ENCODE measurements around the gene OR1D2. TPM values are rescaled to one million over a fixed set of nuclear protein-coding genes. Genes with fewer than 3 reads are reported as not detected.

Gene OR1D2
- total RNA-seq, 6 donors from 2014 or later, result not detected

DNA sequence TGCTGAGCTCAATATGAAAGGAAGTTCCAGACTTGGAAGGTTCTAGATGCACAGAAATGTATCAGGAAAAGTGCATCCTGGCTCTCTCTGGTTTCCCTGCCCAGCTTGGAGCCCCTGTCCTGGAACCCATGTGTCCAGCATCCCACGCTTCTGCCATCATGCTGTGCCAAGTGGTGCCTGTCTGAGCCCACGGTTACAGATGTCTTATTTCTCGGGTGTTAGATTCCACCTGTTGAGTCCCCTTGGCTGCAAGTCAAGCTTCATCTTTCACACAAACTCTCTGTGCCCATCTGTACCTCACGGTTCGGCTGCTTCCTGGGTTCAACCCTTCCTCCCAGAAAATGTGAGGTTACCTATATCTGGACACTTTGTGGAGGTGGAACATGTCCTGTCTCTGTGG, 63.3 kb downstream of the OR1D2 start:
- Histone ChIP-seq H3K27me3 (no peaks in the 10 kb centered on the region), H3K4me3 (no peak overlapping the region), H3K36me3 (no peaks in the 10 kb centered on the region), H3K9me3 (peaks cover 0 to 14% (median 8%) of the 10 kb centered on the region in 4 donors), H3K27ac (no peak overlapping the region), H3K4me1 (no peaks in the 10 kb centered on the region)
- TF ChIP-seq, protein P1, sequence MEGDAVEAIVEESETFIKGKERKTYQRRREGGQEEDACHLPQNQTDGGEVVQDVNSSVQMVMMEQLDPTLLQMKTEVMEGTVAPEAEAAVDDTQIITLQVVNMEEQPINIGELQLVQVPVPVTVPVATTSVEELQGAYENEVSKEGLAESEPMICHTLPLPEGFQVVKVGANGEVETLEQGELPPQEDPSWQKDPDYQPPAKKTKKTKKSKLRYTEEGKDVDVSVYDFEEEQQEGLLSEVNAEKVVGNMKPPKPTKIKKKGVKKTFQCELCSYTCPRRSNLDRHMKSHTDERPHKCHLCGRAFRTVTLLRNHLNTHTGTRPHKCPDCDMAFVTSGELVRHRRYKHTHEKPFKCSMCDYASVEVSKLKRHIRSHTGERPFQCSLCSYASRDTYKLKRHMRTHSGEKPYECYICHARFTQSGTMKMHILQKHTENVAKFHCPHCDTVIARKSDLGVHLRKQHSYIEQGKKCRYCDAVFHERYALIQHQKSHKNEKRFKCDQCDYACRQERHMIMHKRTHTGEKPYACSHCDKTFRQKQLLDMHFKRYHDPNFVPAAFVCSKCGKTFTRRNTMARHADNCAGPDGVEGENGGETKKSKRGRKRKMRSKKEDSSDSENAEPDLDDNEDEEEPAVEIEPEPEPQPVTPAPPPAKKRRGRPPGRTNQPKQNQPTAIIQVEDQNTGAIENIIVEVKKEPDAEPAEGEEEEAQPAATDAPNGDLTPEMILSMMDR (IDR thresholded peaks at IDR 0.05), result no peak
- TF ChIP-seq EP300 (IDR thresholded peaks at IDR 0.05), result no peak
- no peak for TF ChIP-seq POLR2AphosphoS5 (IDR thresholded peaks at IDR 0.05)
- TF ChIP-seq POLR2A (IDR thresholded peaks at IDR 0.05), result no peak
- ATAC-seq (ENCODE audit: low FRiP score in 2 of 2) (no peak), DNase-seq (no peak)
- 80 to 85% methylated on average over 3 to 5 of the region's 5 CpGs for WGBS, 2 donors

DNA sequence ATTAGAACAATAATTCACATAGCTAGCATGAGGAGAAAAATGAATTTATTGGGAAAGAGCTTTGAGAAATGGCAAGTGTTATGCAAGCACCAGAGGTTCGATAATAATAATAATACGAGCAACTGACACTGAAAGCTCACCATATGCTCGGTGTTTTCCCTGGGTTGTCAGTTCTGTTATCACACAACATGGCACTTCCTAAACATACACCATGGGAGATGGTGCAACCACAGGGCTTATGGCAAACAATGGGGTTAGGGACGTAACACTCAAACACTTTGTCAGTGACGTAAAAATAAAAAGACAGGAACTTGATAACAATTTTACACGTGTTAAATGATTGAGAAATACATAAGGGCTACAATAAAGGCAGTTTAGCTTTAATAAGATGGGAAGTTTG, 64.5 kb downstream of the OR1D2 start:
- WGBS, 2 donors, result 22 to 25% methylated on average over 6 of the region's 6 CpGs
- H3K4me1 ChIP-seq, result no peaks in the 10 kb centered on the region
- TF ChIP-seq, protein P1 (IDR thresholded peaks at IDR 0.05), result no peak
- TF ChIP-seq POLR2A (IDR thresholded peaks at IDR 0.05) (no peak), POLR2AphosphoS5 (IDR thresholded peaks at IDR 0.05) (no peak), EP300 (IDR thresholded peaks at IDR 0.05) (no peak)
- no peaks in the 10 kb centered on the region for H3K36me3 ChIP-seq
- ATAC-seq (ENCODE audit: low FRiP score in 2 of 2) (no peak), DNase-seq (no peak)
- H3K4me3 ChIP-seq, result no peak overlapping the region
- H3K9me3 ChIP-seq, result peaks cover 0 to 14% (median 8%) of the 10 kb centered on the region in 4 donors
- H3K27me3 ChIP-seq, result no peaks in the 10 kb centered on the region
- H3K27ac ChIP-seq, result no peak overlapping the region

DNA sequence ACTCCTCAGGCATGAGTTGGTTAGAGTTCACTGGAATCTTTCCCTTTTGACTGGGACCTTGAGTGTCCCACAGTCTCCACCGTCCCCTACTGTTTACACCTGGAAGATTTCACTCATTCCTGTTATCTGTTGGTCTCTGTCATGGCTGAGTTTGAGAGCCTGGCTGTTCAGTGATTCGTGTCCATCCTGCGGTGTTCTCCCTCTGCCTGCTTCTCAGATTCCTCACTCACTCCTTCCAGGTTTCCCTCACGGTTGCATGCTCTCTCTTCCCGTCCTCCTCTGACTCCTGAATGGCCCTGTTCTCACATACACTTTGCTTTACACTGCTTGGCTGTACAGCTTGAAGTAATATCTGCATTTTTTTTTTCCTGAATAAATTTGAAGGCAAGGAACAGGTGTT, 65.3 kb downstream of the OR1D2 start:
- DNase-seq (no peak), ATAC-seq (ENCODE audit: low FRiP score in 2 of 2) (no peak)
- peaks cover 0 to 7% (median 4%) of the 10 kb centered on the region in 4 donors for H3K9me3 ChIP-seq
- WGBS, 2 donors, result 46 to 51% methylated on average over 5 of the region's 5 CpGs
- no peaks in the 10 kb centered on the region for H3K4me1 ChIP-seq
- H3K4me3 ChIP-seq, result no peak overlapping the region
- no peak overlapping the region for H3K27ac ChIP-seq
- TF ChIP-seq EP300 (IDR thresholded peaks at IDR 0.05), result no peak
- no peak for TF ChIP-seq POLR2A (IDR thresholded peaks at IDR 0.05)
- TF ChIP-seq POLR2AphosphoS5 (IDR thresholded peaks at IDR 0.05), result no peak
- TF ChIP-seq, protein P1 (IDR thresholded peaks at IDR 0.05), result no peak
- H3K36me3 ChIP-seq, result no peaks in the 10 kb centered on the region
- no peaks in the 10 kb centered on the region for H3K27me3 ChIP-seq

Other genes starting within 250 kb of the OR1D2 start
- not detected for gene OR1D5, start 40.8 kb downstream of the OR1D2 start, total RNA-seq
- gene OR1G1, start 23.1 kb upstream of the OR1D2 start, total RNA-seq, result not detected
- gene OR1A2, start 93.1 kb upstream of the OR1D2 start, total RNA-seq, result not detected
- gene OR1A1, start 103.2 kb upstream of the OR1D2 start, total RNA-seq, result not detected
- gene OR3A1, start 193.9 kb upstream of the OR1D2 start, total RNA-seq, result not detected

Measured in upper lobe of left lung (tissue), 6 donors.